ENCODE measurements around the gene TAS2R60. TPM values are rescaled to one million over a fixed set of nuclear protein-coding genes. Genes with fewer than 3 reads are reported as not detected.
"Not testable (repeated sequence)": the region's sequence is repeated elsewhere in the genome, so short reads cannot be mapped to it uniquely, and the experiment has no call there.

The TAS2R60 gene
- total RNA-seq, 2 experiments from 2014 or later: not detected

- H3K36me3 ChIP-seq (ENCODE audit: insufficient read depth, low read length): no peaks in the 10 kb centered on the region
- no peaks in the 10 kb centered on the region for H3K9me3 ChIP-seq (ENCODE audit: low read length)
- H3K79me2 ChIP-seq (ENCODE audit: insufficient read depth, low read depth, low read length): no peaks in the 10 kb centered on the region
- ChIA-PET CTCF (ENCODE audit: unreplicated experiment) (no interaction called here), POLR2A (interaction anchor here (1.0 kb wide), 1 partner anchor 24 kb away, joined by 3 read pairs; no protein-coding TSS in a partner anchor)
- no peaks in the 10 kb centered on the region for H3K9me2 ChIP-seq (ENCODE audit: insufficient read depth, low read length)
- DNase-seq (ENCODE audit: low spot score): no peak
- BruUV-seq (replicated peaks): no TSS peak
- H3K27ac ChIP-seq (ENCODE audit: low read depth, low read length, poor library complexity, severe bottlenecking): no peak overlapping the region
- no peak overlapping the region for H3K4me2 ChIP-seq (ENCODE audit: low read length)
- H3K4me1 ChIP-seq (ENCODE audit: insufficient read depth, low read length, poor library complexity, severe bottlenecking): no peaks in the 10 kb centered on the region
- intact Hi-C loops (cut with micrococcal nuclease; ENCODE audit: unreplicated experiment): no loop called here
- H3K4me3 ChIP-seq (ENCODE audit: low read depth, low read length, poor library complexity, severe bottlenecking): no peak overlapping the region
- TF ChIP-seq, protein P1, sequence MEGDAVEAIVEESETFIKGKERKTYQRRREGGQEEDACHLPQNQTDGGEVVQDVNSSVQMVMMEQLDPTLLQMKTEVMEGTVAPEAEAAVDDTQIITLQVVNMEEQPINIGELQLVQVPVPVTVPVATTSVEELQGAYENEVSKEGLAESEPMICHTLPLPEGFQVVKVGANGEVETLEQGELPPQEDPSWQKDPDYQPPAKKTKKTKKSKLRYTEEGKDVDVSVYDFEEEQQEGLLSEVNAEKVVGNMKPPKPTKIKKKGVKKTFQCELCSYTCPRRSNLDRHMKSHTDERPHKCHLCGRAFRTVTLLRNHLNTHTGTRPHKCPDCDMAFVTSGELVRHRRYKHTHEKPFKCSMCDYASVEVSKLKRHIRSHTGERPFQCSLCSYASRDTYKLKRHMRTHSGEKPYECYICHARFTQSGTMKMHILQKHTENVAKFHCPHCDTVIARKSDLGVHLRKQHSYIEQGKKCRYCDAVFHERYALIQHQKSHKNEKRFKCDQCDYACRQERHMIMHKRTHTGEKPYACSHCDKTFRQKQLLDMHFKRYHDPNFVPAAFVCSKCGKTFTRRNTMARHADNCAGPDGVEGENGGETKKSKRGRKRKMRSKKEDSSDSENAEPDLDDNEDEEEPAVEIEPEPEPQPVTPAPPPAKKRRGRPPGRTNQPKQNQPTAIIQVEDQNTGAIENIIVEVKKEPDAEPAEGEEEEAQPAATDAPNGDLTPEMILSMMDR (conservative IDR thresholded peaks at IDR 0.05; ENCODE audit: low read length): no peak
- TF ChIP-seq EZH2phosphoT487 (IDR thresholded peaks at IDR 0.05; ENCODE audit: borderline replicate concordance, low read depth, low read length): no peak
- H4K20me1 ChIP-seq (ENCODE audit: insufficient read depth, low read length): no peaks in the 10 kb centered on the region
- no peak overlapping the region for H2AFZ ChIP-seq (ENCODE audit: low read length)
Measured at GRCh38 chr7:143467724-143468123, 24.5 kb downstream of the TAS2R60 start.

DNA sequence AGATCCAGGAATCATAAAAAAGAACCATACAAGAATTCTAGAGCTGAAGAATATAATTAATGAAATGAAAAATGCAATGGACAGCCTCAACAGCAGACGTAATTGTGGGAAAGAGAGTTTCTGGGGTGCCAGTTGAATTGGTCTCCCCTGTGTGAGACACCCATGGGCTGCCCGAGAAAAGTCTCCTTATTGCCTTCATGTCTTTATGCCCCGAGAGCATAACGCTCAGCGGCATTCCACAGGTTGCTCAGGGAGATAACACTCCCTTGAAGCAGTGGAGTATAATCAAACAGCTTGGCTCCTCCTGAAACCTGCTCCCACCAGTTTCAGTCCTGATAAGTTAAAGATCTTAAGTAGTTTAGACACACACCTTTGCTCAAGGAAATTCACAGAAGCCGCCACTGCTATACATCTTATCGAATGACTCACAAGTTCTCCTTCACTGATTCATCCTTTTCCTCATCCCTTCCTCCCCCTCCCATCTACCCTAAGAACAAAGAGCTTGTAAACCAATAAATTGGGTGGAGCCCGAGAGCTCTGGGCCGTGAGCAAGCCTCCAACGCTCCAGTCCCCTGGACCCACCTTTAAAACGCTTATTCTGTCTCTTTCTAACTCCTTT is 28.9 kb downstream of the TAS2R60 start:
- H3K9me3 ChIP-seq (ENCODE audit: low read length); H3K9me2 ChIP-seq (ENCODE audit: insufficient read depth, low read length); H3K36me3 ChIP-seq (ENCODE audit: insufficient read depth, low read length); H3K4me3 ChIP-seq (ENCODE audit: low read depth, low read length, poor library complexity, severe bottlenecking); H3K4me1 ChIP-seq (ENCODE audit: insufficient read depth, low read length, poor library complexity, severe bottlenecking); intact Hi-C loops (cut with micrococcal nuclease; ENCODE audit: unreplicated experiment); H3K4me2 ChIP-seq (ENCODE audit: low read length); POLR2A ChIA-PET; H3K27ac ChIP-seq (ENCODE audit: low read depth, low read length, poor library complexity, severe bottlenecking); BruUV-seq (replicated peaks); CTCF ChIA-PET (ENCODE audit: unreplicated experiment); H3K79me2 ChIP-seq (ENCODE audit: insufficient read depth, low read depth, low read length); H2AFZ ChIP-seq (ENCODE audit: low read length); H4K20me1 ChIP-seq (ENCODE audit: insufficient read depth, low read length); DNase-seq (ENCODE audit: low spot score): not testable (repeated sequence)

DNA sequence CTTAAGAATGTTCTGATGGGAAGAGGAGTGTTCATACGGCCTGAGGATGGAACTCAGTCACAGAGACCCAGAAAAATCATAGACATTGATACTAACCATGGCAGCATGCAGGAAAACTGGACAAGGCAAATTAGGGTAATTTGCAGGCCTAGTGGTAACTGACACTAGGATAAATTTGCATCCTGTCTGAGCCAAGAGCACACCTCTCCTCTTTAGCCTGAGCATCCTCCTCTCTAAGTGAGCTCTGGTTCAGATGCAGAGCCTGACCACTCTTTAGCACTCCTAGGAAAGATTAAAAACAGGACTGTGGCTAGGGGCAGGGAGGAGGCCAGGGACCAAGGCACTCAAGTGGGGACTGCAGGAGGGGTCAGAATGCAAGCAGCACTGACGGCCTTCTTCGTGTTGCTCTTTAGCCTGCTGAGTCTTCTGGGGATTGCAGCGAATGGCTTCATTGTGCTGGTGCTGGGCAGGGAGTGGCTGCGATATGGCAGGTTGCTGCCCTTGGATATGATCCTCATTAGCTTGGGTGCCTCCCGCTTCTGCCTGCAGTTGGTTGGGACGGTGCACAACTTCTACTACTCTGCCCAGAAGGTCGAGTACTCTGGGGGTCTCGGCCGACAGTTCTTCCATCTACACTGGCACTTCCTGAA is 34.4 kb downstream of the TAS2R60 start, which contains the start of gene TAS2R41:
TSS of gene TAS2R41 (plus strand) at position 373 of the 650 bp plus-strand sequence. CDS start at position 373, 0 bp downstream.
- intact Hi-C loops (cut with micrococcal nuclease; ENCODE audit: unreplicated experiment): no loop called here
- H3K9me2 ChIP-seq (ENCODE audit: insufficient read depth, low read length): no peaks in the 10 kb centered on the region
- BruUV-seq (replicated peaks): no TSS peak

More for the DNA sequence above, 34.4 kb downstream of the TAS2R60 start, which contains the start of gene TAS2R41:
- Histone ChIP-seq H3K4me3 (ENCODE audit: low read depth, low read length, poor library complexity, severe bottlenecking) (no peak within 1 kb of the TSS), H3K4me1 (ENCODE audit: insufficient read depth, low read length, poor library complexity, severe bottlenecking) (no peaks in the 10 kb centered on the region), H3K4me2 (ENCODE audit: low read length) (no peak within 1 kb of the TSS), H2AFZ (ENCODE audit: low read length) (no peak within 1 kb of the TSS), H3K36me3 (ENCODE audit: insufficient read depth, low read length) (no peaks in the 10 kb centered on the region), H3K27ac (ENCODE audit: low read depth, low read length, poor library complexity, severe bottlenecking) (no peak within 1 kb of the TSS), H3K79me2 (ENCODE audit: insufficient read depth, low read depth, low read length) (no peaks in the 10 kb centered on the region), H3K9me3 (ENCODE audit: low read length) (no peaks in the 10 kb centered on the region), H4K20me1 (ENCODE audit: insufficient read depth, low read length) (no peaks in the 10 kb centered on the region)
- TF ChIP-seq, protein P1 (conservative IDR thresholded peaks at IDR 0.05; ENCODE audit: low read length): no peak
- no peak for TF ChIP-seq EZH2phosphoT487 (IDR thresholded peaks at IDR 0.05; ENCODE audit: borderline replicate concordance, low read depth, low read length)
- DNase-seq (ENCODE audit: low spot score): no peak
- ChIA-PET CTCF (ENCODE audit: unreplicated experiment) (no interaction called here), POLR2A (no interaction called here)

Measured in OCI-LY7 (cell line).